ENCODE measurements around the gene ARHGAP6.

Gene ARHGAP6

DNA sequence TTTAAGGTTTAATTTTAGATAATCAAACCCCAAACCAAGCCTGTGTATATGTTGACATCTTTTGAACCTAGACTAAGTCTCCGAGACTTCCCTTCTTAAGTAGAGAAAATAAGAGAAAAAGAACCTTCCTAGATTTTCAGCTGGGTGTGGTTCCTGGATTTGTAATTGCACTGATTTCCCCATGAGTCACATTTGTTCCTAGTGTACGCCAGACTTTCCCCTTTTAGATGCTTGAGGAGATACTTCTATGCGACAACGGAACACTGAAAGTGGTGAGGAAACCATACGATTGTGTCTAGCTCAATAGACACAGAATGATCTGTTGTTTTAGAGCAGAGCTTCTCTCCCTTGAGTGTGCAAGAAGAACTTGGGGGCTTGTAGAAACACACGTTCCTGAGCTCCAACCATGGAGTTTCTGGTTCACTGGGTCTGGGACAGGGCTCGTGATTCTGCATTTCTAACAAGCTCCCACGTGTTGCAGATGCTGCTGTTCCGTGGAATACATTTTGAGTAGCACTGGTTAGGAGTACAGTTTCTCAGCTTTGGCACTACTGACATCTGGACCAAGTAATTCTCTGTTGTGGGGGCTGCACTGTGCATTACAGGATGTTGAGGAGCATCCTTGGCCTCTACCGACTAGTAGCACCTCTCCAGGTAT, 285.4 kb downstream of the ARHGAP6 start:
- TF ChIP-seq, protein P1, sequence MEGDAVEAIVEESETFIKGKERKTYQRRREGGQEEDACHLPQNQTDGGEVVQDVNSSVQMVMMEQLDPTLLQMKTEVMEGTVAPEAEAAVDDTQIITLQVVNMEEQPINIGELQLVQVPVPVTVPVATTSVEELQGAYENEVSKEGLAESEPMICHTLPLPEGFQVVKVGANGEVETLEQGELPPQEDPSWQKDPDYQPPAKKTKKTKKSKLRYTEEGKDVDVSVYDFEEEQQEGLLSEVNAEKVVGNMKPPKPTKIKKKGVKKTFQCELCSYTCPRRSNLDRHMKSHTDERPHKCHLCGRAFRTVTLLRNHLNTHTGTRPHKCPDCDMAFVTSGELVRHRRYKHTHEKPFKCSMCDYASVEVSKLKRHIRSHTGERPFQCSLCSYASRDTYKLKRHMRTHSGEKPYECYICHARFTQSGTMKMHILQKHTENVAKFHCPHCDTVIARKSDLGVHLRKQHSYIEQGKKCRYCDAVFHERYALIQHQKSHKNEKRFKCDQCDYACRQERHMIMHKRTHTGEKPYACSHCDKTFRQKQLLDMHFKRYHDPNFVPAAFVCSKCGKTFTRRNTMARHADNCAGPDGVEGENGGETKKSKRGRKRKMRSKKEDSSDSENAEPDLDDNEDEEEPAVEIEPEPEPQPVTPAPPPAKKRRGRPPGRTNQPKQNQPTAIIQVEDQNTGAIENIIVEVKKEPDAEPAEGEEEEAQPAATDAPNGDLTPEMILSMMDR (IDR thresholded peaks at IDR 0.05; ENCODE audit: extremely low read depth, missing control alignments) = no peak

DNA sequence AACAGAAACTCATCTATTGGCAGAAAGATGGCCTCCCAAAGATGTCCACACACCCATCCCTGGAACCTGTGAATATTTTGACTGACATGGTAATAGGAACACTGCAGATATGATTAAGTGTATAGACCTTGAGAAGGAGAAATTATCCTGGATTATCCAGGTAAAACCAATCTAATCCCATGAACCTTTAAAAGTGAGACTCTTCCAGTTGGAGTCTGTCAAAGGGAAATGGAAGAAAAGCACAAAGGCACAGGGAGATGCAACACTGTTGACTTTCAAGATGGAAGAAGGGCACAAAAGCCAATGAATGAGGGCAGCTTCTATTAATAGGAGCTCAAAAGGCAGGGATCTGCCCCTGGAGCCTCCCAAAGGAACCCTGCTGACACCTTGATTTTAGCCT, 289.6 kb downstream of the ARHGAP6 start:
- TF ChIP-seq, protein P1 (IDR thresholded peaks at IDR 0.05; ENCODE audit: extremely low read depth, missing control alignments) = no peak

More for the DNA sequence above, 285.4 kb downstream of the ARHGAP6 start:
- DNase-seq (ENCODE audit: low spot score) = no peak

GRCh38 chrX:11375614-11376119, 290.1 kb downstream of the ARHGAP6 start:
- no peak for DNase-seq (ENCODE audit: low spot score)

More for the DNA sequence above, 289.6 kb downstream of the ARHGAP6 start:
- no peak for DNase-seq (ENCODE audit: low spot score)

DNA sequence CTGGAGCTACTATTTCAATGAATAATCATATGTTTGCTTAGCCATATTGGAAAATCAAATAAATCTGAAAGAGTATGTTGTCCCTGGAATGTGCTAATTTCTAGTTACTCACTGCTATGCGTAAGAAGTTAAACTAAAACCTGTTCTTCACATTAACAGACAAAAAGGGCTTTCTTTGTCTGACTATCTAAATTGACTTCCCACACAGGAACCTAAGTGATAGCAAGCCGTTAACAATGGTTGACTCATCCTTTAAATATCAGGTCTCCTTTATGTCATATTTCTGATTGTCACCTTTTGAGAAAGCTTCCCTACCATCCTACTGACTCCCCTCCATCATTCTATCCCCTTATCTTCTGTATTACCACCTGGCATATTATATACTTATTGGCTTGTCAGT, 291.1 kb downstream of the ARHGAP6 start:
- no peak for DNase-seq (ENCODE audit: low spot score)
- TF ChIP-seq, protein P1 (IDR thresholded peaks at IDR 0.05; ENCODE audit: extremely low read depth, missing control alignments) = no peak

More at GRCh38 chrX:11375614-11376119, 290.1 kb downstream of the ARHGAP6 start:
- TF ChIP-seq, protein P1 (IDR thresholded peaks at IDR 0.05; ENCODE audit: extremely low read depth, missing control alignments) = no peak

DNA sequence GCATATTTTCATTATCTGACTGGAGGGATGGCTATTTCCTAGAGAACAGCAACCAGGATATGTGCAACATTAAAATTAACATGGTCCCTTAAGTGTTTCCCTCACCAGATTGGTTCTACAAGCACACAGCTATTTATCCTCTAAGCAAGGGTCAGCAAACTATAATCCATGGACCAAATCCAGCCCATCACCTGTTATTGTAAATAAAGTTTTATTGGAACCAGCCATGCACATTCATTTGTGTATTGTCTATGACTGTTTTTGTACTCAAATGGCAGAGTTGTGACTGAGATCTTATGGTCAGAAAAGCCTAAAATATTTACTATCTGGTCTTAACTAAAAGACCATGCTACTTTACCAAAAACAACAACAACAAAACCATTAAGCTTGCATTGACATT, 294.6 kb downstream of the ARHGAP6 start:
- no peak for DNase-seq (ENCODE audit: low spot score)
- TF ChIP-seq, protein P1 (IDR thresholded peaks at IDR 0.05; ENCODE audit: extremely low read depth, missing control alignments) = no peak

GRCh38 chrX:11367609-11368430, 297.9 kb downstream of the ARHGAP6 start:
- no peak for DNase-seq (ENCODE audit: low spot score)
- TF ChIP-seq, protein P1 (IDR thresholded peaks at IDR 0.05; ENCODE audit: extremely low read depth, missing control alignments) = no peak
